ENCODE data around the gene TMX4. TPM values are rescaled to one million over a fixed set of nuclear protein-coding genes. Genes with fewer than 3 reads are reported as not detected.

The TMX4 gene
- total RNA-seq, 1 experiment from 2014 or later, result 7.1 TPM

- Histone ChIP-seq H3K36me3 (replicated peaks; ENCODE audit: control insufficient read depth, insufficient read depth, low read length) (peaks cover 1% of the 10 kb centered on the region; the same call in 1 of the 2 replicates), H3K4me3 (ENCODE audit: insufficient read depth, low read depth, low read length) (no peak overlapping the region), H3K27me3 (ENCODE audit: control insufficient read depth, insufficient read depth, low read length) (no peaks in the 10 kb centered on the region)
- DNase-seq, result no peak
These were observed 18.8 kb downstream of the TMX4 start for GRCh38 chr20:8000796-8001195.

- no peaks in the 10 kb centered on the region for H3K27me3 ChIP-seq (ENCODE audit: control insufficient read depth, insufficient read depth, low read length)
- H3K36me3 ChIP-seq (replicated peaks; ENCODE audit: control insufficient read depth, insufficient read depth, low read length), result peaks cover 1% of the 10 kb centered on the region; the same call in 1 of the 2 replicates
- no peak for DNase-seq
- H3K4me3 ChIP-seq (ENCODE audit: insufficient read depth, low read depth, low read length), result no peak overlapping the region
These were observed 22.7 kb downstream of the TMX4 start for GRCh38 chr20:7996898-7997297.

DNA sequence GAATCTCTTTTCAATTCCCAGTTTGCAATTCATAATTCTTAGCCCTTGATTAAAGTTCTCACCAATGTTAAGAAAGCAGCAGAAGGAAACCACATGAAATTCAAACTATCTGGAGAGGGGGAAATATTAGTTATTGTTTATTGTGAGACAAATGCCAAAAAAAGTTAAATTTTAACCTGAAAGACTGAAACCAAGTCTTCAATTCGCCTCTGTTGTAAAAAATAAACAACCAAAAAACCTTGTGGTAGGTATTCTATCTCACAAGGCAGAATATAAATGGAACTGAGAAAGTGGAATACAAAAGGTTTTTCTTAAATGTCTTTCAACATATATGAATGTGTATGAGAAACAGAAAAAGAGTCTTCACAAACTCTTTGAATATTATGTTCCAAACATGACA lies 24.8 kb downstream of the TMX4 start:
- H3K36me3 ChIP-seq (replicated peaks; ENCODE audit: control insufficient read depth, insufficient read depth, low read length), result peaks cover 1% of the 10 kb centered on the region; the same call in 1 of the 2 replicates
- H3K27me3 ChIP-seq (ENCODE audit: control insufficient read depth, insufficient read depth, low read length), result no peaks in the 10 kb centered on the region
- H3K4me3 ChIP-seq (ENCODE audit: insufficient read depth, low read depth, low read length), result no peak overlapping the region
- DNase-seq, result no peak

- Histone ChIP-seq H3K27me3 (ENCODE audit: control insufficient read depth, insufficient read depth, low read length) (no peaks in the 10 kb centered on the region), H3K36me3 (replicated peaks; ENCODE audit: control insufficient read depth, insufficient read depth, low read length) (peaks cover 1% of the 10 kb centered on the region; the same call in 1 of the 2 replicates), H3K4me3 (ENCODE audit: insufficient read depth, low read depth, low read length) (no peak overlapping the region)
- no peak for DNase-seq
These were observed 25.9 kb downstream of the TMX4 start for GRCh38 chr20:7993703-7994102.

DNA sequence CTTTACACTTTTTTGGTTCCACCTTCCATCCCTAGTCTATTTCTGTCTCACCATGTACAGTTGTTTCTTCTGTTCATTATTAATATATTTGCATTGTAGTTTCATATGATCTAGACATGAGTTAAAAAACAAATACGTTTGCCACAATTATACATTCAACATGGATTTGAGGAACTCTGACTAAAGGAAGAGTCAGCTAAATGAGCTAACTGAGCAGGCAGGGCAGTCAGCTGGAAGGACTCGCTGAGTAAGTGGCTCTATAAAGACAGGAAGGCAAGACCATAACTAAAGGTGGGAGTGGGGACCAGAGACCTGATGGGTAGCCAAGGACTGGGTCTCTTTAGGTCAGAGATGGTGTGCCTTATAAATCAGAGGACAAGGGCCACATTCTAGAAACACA lies 26.3 kb downstream of the TMX4 start:
- H3K4me3 ChIP-seq (ENCODE audit: insufficient read depth, low read depth, low read length), result no peak overlapping the region

GRCh38 chr20:7990385-7990784 lies 29.2 kb downstream of the TMX4 start:
- no peak for DNase-seq
- H3K27me3 ChIP-seq (ENCODE audit: control insufficient read depth, insufficient read depth, low read length), result no peaks in the 10 kb centered on the region
- H3K4me3 ChIP-seq (ENCODE audit: insufficient read depth, low read depth, low read length), result no peak overlapping the region
- H3K36me3 ChIP-seq (replicated peaks; ENCODE audit: control insufficient read depth, insufficient read depth, low read length), result no peaks in the 10 kb centered on the region

More for the DNA sequence above, 26.3 kb downstream of the TMX4 start:
- Histone ChIP-seq H3K36me3 (replicated peaks; ENCODE audit: control insufficient read depth, insufficient read depth, low read length) (no peaks in the 10 kb centered on the region), H3K27me3 (ENCODE audit: control insufficient read depth, insufficient read depth, low read length) (no peaks in the 10 kb centered on the region)
- DNase-seq, result no peak

DNA sequence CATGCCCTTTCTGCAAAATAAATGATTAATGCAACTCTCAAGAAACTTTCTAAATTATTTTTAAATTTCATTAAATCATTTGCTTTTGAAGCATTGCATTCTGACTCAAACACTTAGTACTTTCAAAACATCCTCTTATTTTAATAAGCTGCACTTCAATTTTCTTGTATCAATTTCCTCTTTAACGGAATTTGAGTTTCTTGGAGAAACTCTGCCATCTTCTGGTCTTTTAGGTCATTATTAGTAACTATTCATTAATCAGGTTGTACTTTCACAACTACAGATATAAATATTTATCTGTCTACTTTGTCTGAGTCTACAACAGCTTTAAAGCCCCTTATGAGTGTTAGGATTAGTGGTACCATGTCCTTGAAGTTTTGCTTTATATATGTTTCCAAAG lies 30.2 kb downstream of the TMX4 start:
- Histone ChIP-seq H3K36me3 (replicated peaks; ENCODE audit: control insufficient read depth, insufficient read depth, low read length) (no peaks in the 10 kb centered on the region), H3K27me3 (ENCODE audit: control insufficient read depth, insufficient read depth, low read length) (no peaks in the 10 kb centered on the region), H3K4me3 (ENCODE audit: insufficient read depth, low read depth, low read length) (no peak overlapping the region)
- no peak for DNase-seq

GRCh38 chr20:7985916-7986315 lies 33.6 kb downstream of the TMX4 start:
- Histone ChIP-seq H3K27me3 (ENCODE audit: control insufficient read depth, insufficient read depth, low read length) (no peaks in the 10 kb centered on the region), H3K36me3 (replicated peaks; ENCODE audit: control insufficient read depth, insufficient read depth, low read length) (no peaks in the 10 kb centered on the region), H3K4me3 (ENCODE audit: insufficient read depth, low read depth, low read length) (no peak overlapping the region)
- no peak for DNase-seq

DNA sequence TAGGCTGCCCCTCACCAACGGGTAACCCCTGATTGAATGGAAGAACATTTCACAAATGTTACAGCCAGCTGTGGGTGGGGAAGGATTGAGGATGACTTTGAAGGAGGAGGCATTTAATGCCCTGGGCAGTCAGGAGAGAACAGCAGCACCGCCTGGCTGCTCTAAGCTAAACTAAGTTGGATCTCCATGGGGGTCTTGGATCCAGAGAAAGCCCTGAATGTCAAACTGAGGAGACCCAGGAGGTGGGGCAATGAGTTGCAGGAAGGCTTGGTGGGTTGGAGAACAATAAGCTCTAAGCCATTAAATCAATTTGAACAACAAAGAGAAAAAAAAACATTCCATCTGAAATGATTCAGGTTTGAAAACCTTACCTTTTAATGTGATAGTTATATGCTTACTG lies 35.4 kb downstream of the TMX4 start:
- no peaks in the 10 kb centered on the region for H3K27me3 ChIP-seq (ENCODE audit: control insufficient read depth, insufficient read depth, low read length)
- no peak overlapping the region for H3K4me3 ChIP-seq (ENCODE audit: insufficient read depth, low read depth, low read length)
- no peaks in the 10 kb centered on the region for H3K36me3 ChIP-seq (replicated peaks; ENCODE audit: control insufficient read depth, insufficient read depth, low read length)
- peak; percentile 46 for DNase-seq

GRCh38 chr20:7981374-7981773 lies 38.2 kb downstream of the TMX4 start:
- no peaks in the 10 kb centered on the region for H3K27me3 ChIP-seq (ENCODE audit: control insufficient read depth, insufficient read depth, low read length)
- H3K4me3 ChIP-seq (ENCODE audit: insufficient read depth, low read depth, low read length), result no peak overlapping the region
- no peak for DNase-seq
- H3K36me3 ChIP-seq (replicated peaks; ENCODE audit: control insufficient read depth, insufficient read depth, low read length), result no peaks in the 10 kb centered on the region

GRCh38 chr20:7980332-7981046 lies 39.1 kb downstream of the TMX4 start:
- no peak overlapping the region for H3K4me3 ChIP-seq (ENCODE audit: insufficient read depth, low read depth, low read length)
- no peaks in the 10 kb centered on the region for H3K36me3 ChIP-seq (replicated peaks; ENCODE audit: control insufficient read depth, insufficient read depth, low read length)
- DNase-seq, result peak; percentile 26
- H3K27me3 ChIP-seq (ENCODE audit: control insufficient read depth, insufficient read depth, low read length), result no peaks in the 10 kb centered on the region

- DNase-seq, result no peak
- Histone ChIP-seq H3K4me3 (ENCODE audit: insufficient read depth, low read depth, low read length) (no peak overlapping the region), H3K36me3 (replicated peaks; ENCODE audit: control insufficient read depth, insufficient read depth, low read length) (no peaks in the 10 kb centered on the region), H3K27me3 (ENCODE audit: control insufficient read depth, insufficient read depth, low read length) (no peaks in the 10 kb centered on the region)
These were observed 41.9 kb downstream of the TMX4 start for GRCh38 chr20:7977709-7978108.

- no peak for DNase-seq
- no peaks in the 10 kb centered on the region for H3K36me3 ChIP-seq (replicated peaks; ENCODE audit: control insufficient read depth, insufficient read depth, low read length)
- no peaks in the 10 kb centered on the region for H3K27me3 ChIP-seq (ENCODE audit: control insufficient read depth, insufficient read depth, low read length)
- no peak overlapping the region for H3K4me3 ChIP-seq (ENCODE audit: insufficient read depth, low read depth, low read length)
These were observed 43.6 kb downstream of the TMX4 start for GRCh38 chr20:7975851-7976414.

- DNase-seq, result no peak
- Histone ChIP-seq H3K4me3 (ENCODE audit: insufficient read depth, low read depth, low read length) (no peak overlapping the region), H3K27me3 (ENCODE audit: control insufficient read depth, insufficient read depth, low read length) (no peaks in the 10 kb centered on the region), H3K36me3 (replicated peaks; ENCODE audit: control insufficient read depth, insufficient read depth, low read length) (no peaks in the 10 kb centered on the region)
These were observed 44.7 kb downstream of the TMX4 start for GRCh38 chr20:7974785-7975435.
